ENCODE data around the gene A2M.

A2M gene

DNA sequence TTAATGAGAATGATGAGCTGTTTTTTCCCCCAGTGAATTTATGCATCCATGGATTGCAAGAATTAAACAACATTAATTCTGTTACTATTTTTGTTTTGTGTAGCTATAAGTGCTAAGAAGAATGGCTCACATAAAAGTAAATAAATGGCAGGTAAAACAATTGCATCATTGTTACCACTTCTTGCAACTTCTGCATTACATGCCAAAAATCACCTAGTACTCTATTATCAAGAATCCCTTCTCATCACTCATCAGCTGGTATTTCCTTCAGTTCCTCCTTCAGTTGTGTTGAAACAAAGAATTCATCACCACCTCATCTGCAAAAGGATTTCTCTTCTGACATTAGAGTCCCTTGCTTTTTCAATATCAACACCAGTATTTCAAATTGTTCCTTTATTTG, 773 bp downstream of the A2M start:
- DNase-seq, result no peak
- no peak overlapping the region for H3K4me3 ChIP-seq (ENCODE audit: low read depth, low read length)
- H3K9me3 ChIP-seq (ENCODE audit: severe bottlenecking), result no peaks in the 10 kb centered on the region
- no peaks in the 10 kb centered on the region for H3K36me3 ChIP-seq
- H3K27me3 ChIP-seq (ENCODE audit: insufficient read depth, low read depth, severe bottlenecking), result no peaks in the 10 kb centered on the region
- TF ChIP-seq, protein P1, sequence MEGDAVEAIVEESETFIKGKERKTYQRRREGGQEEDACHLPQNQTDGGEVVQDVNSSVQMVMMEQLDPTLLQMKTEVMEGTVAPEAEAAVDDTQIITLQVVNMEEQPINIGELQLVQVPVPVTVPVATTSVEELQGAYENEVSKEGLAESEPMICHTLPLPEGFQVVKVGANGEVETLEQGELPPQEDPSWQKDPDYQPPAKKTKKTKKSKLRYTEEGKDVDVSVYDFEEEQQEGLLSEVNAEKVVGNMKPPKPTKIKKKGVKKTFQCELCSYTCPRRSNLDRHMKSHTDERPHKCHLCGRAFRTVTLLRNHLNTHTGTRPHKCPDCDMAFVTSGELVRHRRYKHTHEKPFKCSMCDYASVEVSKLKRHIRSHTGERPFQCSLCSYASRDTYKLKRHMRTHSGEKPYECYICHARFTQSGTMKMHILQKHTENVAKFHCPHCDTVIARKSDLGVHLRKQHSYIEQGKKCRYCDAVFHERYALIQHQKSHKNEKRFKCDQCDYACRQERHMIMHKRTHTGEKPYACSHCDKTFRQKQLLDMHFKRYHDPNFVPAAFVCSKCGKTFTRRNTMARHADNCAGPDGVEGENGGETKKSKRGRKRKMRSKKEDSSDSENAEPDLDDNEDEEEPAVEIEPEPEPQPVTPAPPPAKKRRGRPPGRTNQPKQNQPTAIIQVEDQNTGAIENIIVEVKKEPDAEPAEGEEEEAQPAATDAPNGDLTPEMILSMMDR (IDR thresholded peaks at IDR 0.05; ENCODE audit: low read depth, low read length), result no peak
- H3K27ac ChIP-seq, result no peak overlapping the region

DNA sequence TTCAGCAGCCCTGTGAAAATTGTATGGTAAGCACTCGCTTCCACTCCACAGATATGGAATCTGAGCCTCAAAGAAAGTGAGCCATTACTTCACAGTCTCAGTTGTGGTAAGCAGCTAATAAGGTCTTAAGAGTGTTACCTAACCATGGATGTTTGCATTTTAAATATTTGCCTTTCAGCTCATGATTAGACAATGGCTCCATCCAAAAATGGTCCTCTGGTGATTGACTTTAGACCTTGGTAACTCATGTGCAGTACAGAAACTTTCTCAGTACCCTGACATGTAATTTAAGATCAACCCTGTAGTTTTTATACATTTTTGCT, 1.8 kb downstream of the A2M start:
- no peaks in the 10 kb centered on the region for H3K9me3 ChIP-seq (ENCODE audit: severe bottlenecking)
- no peak overlapping the region for H3K27ac ChIP-seq
- no peak for DNase-seq

DNA sequence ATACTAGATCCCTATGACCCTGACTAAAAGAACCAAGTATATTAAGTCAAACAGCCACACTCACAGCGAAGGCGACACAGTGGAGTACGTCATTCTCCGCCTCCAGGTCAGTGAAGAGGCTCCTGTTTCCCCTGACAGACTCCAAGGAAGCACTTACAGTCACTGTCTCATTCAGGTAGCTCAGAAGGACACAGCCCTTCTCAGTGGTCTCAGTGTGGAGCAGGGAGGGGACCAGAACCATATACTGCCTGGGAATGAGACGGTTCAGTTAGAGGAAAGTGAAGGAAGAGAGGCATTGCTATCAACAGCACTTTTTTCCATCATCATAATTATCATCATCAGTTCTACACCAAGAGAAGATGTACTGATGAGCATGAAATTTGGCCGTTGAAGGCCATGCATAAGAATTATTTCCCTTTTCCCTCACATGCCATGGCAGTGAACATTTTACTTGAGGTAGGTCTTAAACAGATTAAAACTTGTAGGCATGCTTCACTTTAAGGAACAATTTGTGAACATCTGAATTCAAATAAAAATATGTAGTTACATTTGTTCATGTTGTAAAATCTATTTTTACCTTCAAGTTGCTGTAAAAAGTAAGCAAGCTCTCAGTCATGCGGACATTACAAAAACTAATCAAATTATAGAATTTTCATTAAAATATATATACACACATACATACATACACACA, 2.3 kb downstream of the A2M start:
- Histone ChIP-seq H3K4me3 (ENCODE audit: low read depth, low read length) (no peak overlapping the region), H3K9me3 (ENCODE audit: severe bottlenecking) (no peaks in the 10 kb centered on the region), H3K27me3 (ENCODE audit: insufficient read depth, low read depth, severe bottlenecking) (no peaks in the 10 kb centered on the region), H3K36me3 (no peaks in the 10 kb centered on the region), H3K27ac (no peak overlapping the region)
- DNase-seq, result no peak
- TF ChIP-seq, protein P1 (IDR thresholded peaks at IDR 0.05; ENCODE audit: low read depth, low read length), result no peak

More for the DNA sequence above, 1.8 kb downstream of the A2M start:
- TF ChIP-seq, protein P1 (IDR thresholded peaks at IDR 0.05; ENCODE audit: low read depth, low read length), result no peak
- H3K4me3 ChIP-seq (ENCODE audit: low read depth, low read length), result no peak overlapping the region
- no peaks in the 10 kb centered on the region for H3K27me3 ChIP-seq (ENCODE audit: insufficient read depth, low read depth, severe bottlenecking)
- no peaks in the 10 kb centered on the region for H3K36me3 ChIP-seq

DNA sequence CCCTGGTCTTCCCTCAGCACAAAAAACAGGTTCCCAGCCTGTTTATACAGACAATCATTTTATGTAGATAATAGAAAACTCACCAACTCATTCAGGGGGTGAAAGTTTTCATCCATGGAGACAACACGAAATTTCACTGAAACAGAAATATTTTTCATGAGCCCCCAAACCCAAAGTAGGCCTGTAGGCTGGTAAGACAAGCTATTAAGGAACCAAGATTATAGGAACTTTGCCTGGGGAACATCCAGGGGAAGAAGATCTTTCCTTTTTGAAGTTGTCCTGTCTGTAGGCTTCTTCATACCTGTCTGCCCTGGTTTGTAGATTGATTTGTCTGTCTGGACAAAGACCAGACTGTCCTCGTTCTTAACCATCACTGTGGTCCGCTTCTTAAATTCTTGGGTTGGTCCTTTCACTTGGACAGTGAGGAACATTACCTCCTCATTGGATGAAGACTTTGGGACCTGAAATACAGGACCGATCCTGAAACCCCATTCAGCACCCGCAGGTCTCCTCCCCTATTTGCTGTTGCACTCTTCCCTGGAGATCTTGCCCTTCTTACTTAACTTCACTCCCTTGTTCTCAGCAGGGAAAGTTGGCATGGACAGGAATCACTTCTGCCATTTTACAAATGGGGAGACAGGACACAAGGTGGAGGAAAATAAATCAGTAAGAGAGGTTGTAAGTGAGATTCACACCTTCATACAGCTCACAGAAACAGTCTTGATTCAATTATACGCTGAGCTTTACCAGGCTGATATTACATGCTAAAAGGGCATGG, 3.5 kb downstream of the A2M start:
- no peaks in the 10 kb centered on the region for H3K9me3 ChIP-seq (ENCODE audit: severe bottlenecking)
- no peaks in the 10 kb centered on the region for H3K36me3 ChIP-seq
- no peak for DNase-seq
- TF ChIP-seq, protein P1 (IDR thresholded peaks at IDR 0.05; ENCODE audit: low read depth, low read length), result no peak
- no peaks in the 10 kb centered on the region for H3K27me3 ChIP-seq (ENCODE audit: insufficient read depth, low read depth, severe bottlenecking)
- H3K27ac ChIP-seq, result no peak overlapping the region
- no peak overlapping the region for H3K4me3 ChIP-seq (ENCODE audit: low read depth, low read length)

DNA sequence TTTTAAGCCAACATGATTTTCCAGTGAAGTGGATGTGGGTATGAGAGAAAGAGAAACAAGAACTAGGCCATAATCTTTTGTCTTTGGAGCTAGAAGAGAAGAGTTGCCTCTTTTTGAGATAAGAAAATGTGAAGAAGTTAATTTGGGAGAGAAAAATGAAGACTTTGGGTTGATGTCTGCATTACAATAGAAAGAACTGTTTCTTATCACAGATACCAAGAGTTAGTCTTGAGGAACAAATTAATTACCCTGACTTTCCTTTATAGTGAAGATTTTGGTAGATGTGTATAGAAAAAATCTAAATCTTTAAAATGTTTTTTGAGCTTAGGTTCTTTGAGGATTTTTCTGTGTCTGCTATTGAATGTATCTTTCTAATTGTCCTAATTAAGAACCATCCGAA, 4.2 kb downstream of the A2M start:
- H3K36me3 ChIP-seq, result no peaks in the 10 kb centered on the region
- DNase-seq, result no peak
- no peak overlapping the region for H3K27ac ChIP-seq
- H3K9me3 ChIP-seq (ENCODE audit: severe bottlenecking), result no peaks in the 10 kb centered on the region
- H3K27me3 ChIP-seq (ENCODE audit: insufficient read depth, low read depth, severe bottlenecking), result no peaks in the 10 kb centered on the region
- TF ChIP-seq, protein P1 (IDR thresholded peaks at IDR 0.05; ENCODE audit: low read depth, low read length), result no peak
- H3K4me3 ChIP-seq (ENCODE audit: low read depth, low read length), result no peak overlapping the region

Data from WERI-Rb-1 (cell line).